D341Med (cell line): ENCODE measurements around the gene EMILIN2.
"Not testable (repeated sequence)": the region's sequence is repeated elsewhere in the genome, so short reads cannot be mapped to it uniquely, and the experiment has no call there.

Experiments
- DNase-seq: peaks from one replicate; pipeline ENCODE4 v3.0.0; 2012; ENCODE audit warnings: low spot score

The EMILIN2 gene

DNA sequence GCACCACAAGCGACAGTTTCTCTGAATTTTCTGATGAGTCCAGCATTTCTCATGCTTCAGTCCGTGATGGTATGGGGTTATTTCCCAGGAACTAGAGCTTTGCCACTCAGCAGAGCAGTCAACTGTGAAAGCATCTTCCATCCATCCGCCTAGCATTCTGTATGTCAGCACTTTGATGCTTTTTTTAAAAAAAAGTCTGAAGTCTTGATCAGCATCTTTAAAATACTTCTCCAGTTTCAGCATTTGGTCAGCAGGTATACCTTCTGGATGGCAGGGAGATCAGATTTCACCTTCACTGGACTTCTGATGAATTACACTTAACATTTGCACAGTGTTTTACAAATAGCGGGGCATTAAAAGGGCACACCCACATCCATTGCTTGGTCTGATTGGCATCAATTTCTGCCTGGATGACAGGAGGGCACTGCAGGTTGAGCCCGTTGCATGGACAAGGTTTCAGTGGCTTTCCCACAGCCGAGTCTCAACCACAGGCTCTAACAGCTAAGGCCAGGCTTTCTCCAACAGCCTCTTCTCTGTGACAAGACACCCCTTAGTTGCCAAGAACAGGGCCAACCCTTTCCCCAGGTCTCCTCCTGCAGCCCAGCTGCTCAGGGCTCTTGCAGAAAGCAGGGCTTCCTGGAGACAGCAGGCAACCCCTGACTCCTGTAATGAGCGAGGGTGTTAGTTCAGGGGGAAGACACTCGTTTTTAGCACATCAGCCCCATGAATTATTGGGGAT is 54.0 kb downstream of the EMILIN2 start:
- no peak for DNase-seq

DNA sequence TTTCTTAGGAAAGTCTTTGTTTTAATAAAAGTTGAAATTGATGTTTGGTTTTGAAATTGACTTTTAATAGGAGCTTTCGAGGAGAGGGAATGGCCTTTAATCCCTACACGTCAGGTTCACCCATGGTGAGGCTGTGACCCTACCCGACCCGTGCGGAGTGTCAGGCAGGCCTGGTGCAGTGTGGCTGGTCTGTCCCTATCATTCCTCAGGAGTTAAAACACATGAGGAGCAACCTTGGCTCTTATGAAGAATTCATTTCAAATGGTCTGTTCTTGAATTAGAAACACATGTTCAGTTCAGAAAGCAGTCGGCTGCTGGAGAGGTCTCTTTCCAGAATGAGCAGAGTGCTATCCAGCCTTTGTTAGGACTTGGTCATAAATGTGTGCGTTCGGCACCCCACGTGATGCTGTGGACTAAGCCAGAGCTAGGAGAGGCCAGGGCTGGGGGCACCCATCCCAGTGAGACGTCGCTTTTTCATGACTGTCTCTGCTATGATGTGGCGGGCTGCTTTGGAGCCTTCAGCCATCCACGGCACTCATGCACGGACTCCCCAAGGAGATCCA is 54.7 kb downstream of the EMILIN2 start:
- no peak for DNase-seq

DNA sequence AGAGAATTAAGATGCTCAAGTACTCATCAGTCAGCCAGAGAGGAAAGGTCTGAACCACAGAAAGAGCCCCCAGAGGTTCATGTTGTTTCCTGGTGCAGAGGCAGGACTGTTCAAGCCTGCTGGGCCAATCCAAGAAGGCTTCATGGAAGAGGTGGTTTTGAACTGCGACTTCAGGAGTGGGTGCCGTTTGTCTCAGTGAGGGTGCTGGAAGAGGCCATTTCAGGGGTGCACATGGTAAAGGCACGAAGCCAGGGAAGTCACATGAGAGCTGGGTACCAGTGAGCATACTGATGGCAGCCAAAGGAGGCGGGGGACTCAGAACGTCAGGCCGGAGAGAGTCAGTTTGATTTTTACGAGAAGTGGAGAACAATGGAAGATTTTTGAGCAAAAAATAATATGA is 55.5 kb downstream of the EMILIN2 start:
- no peak for DNase-seq

DNA sequence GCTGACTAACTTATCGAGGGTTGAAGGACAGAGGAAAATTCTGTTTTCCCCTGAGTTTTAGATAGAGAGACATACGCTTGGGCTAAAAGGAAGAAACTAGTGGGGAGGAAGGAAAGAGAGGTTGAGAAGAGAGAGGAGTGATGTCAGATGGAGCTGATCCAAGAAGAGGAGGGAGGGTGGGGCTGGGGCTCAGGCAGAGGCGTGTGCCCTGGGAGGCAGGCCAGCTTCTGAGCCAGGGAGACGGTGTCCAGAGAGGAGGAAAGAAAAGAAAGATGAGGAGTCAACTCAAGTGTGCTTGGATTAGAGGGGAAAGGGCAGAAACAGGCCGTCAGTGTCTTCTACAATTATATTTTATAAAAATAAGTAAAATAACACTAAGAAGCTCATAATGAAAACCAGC is 56.2 kb downstream of the EMILIN2 start:
- no peak for DNase-seq

DNA sequence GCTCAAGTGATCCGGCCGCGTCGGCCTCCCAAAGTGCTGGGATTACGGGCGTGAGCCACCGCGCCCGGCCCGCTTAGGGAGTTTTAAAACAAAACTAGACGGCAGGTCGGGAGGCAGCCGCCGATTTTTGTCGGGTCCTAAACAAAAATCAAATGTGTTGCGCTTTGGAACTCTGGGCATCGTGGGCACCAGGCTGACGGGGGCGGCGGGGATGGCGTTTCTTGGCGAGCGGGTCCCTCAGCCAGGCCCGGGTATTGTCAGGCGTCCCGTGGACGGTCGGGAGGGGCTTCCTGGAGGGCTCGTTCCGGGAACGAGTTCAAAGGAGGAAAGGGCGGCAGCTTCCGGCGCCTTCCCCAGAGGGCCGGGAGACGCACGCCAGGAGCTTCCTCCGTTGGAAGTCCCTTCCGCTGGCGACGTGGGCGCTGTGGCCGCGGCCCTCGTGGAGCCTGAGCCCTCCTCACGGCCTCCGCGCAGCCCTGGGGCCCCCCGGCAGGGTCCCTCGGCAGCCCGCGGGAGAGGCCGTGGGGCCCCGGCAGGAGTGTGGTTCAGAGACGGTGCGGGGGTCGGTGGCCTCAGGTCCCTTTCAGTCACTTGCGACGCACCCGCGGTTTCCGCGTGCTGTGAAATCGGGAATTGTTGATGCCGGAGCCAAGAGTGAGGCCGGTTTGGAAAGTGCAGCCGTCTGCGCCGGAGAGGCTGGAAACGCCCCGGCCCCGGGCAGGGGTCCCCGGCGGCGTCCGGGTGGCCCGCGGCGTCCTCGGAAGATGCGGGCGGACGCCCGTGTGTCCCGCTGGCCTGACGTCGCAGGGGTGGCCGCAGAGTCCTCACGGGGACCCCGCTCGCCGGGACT is 59.3 kb downstream of the EMILIN2 start:
- DNase-seq, result peak; percentile 73

DNA sequence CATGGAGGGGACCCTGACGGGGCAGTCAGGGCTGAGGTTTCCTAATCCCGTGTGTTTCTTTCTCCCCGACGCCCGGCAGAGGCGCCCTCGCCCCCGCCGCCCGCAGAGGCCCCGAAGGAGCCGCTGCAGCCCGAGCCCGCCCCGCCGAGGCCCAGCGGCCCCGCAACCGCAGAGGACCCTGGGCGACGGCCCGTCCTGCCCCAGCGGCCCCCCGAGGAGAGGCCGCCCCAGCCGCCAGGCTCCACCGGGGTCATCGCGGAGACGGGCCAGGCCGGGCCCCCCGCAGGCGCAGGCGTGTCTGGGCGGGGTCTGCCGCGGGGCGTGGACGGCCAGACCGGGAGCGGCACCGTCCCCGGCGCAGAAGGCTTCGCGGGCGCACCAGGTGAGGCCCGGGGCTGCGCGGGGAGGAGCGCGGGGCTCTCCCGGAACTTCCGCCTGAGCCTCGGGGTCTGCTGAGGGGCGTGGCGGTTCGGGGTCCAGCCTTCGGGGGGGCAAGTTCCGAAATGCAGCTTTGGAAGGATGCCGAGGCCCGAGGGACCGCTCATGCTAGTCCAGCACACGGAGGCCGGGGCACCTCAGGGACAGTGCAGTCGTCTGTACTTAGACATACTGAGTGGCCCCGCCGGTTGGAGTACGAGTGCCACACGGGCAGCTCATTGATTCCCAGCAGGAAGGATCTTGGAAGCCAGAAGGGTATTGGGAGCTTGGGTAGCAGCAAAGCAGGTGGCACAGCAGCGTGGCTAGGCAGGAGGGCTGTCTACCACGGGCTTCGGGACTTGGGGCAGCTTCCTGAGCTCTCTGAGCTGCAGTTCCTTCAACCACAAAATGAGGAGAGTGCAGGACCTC is 60.1 kb downstream of the EMILIN2 start:
- peak; percentile 90 for DNase-seq

DNA sequence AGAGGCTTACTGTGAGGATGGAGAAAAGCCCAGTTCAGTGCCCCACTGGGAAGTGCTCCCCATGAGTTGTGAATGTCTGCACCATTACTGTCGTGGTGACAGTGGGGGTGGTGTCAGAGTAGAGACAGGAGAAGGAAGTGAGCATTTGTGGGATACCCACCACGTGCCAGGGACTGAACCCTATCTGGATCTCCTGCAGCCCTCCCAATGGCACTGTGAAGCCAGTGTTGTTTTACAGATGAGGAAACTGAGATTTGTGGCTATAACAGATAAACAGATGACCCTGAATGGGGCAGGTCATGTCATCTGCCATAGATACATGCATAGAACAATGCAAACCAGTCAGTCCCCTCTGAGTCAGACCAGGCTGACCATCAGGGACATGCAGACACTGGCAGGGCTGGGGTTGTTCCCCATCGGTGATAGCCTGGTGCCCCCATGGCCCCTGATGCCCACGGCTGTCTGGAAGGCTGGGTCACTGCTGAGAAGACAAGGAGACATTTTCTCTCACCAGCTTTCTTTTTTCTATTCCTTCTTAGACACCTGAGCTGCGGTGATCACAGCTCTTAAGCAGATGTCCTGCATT is 60.8 kb downstream of the EMILIN2 start:
- no peak for DNase-seq

DNA sequence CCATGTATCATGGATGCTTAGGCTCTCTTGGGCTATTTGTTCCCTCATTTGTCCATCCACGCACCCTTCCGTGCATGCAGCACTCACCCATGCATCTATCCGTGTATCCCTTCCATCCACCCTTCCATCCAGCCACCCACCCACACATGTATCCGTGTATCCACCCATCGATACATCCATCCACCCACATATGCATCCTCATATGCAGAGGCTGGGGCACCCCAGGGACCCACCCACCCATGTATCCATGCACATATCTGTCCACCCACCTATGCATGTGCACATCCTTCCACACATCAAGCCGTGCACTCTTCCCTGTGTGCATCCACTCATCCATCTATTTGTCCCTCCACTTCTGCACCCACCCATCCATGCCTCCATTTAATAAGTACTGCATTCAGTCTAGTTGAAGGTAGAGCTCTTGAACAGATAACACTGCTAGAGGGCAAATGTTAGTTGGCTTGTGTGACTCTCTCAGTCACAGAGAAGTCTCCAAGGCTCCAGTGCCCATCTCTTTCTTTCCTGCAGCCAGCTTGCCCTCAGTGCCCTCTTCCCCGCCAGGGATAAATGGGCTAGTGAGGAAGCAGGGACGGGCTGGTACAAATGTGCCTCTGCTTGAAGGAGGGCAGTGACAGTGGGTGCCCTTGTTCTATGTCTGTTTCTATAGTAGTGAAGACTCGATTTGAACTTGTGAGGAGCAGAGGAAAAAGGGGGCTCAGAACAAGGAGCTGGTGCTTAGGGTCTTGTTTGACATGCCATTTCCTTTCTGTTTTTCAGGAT is 61.5 kb downstream of the EMILIN2 start:
- DNase-seq, result peak; percentile 26

DNA sequence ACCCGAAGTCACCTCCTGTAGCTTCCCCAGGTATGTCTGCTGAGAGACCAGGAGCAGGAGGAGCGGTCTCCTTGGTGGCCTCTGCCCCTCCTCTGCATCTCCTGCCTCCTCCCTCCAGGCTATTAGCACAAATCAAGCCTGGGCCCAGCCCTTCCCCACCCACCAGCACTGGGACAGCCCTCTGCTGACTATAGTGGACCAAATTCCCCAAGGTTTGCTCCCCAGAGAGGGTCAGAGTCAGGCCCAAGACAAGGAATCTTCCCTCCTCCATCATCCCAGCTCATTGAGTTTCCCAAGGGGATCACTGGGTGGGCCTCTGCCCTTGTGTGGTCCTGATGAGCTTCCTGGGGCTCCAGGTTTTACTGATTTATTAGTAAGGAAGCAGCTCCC is 62.1 kb downstream of the EMILIN2 start:
- DNase-seq, result peak; percentile 30

DNA sequence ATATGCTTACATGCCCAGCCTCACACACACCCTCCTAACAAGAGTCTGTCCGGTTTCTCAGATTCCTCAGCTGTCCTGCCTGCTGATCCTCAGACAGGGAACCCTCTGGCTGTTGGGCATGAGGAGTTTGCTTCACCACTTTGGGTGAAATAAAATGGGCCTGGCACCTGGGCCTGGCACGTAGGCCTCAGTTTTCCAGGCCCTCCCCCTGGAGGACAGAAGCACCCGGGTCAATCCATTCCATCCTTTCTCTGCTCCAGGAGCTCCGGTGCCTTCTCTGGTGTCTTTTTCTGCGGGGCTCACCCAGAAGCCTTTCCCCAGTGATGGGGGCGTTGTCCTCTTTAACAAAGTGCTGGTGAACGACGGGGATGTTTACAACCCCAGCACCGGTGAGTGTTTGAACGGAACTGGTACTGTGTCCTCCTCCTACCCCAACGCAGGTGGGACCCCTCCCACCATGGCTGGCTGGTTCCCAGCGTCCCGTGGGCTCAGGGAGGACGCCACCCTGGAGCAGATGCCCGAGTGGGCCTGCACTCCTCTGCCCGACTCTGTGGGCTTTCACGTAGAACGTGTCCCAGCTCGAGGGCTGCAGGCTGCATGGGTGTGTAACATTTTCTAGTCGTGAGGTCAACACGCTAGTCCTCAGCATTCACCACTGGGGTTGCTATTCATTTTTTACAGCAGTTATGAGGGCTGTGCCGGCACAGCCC is 62.8 kb downstream of the EMILIN2 start:
- peak; percentile 33 for DNase-seq

DNA sequence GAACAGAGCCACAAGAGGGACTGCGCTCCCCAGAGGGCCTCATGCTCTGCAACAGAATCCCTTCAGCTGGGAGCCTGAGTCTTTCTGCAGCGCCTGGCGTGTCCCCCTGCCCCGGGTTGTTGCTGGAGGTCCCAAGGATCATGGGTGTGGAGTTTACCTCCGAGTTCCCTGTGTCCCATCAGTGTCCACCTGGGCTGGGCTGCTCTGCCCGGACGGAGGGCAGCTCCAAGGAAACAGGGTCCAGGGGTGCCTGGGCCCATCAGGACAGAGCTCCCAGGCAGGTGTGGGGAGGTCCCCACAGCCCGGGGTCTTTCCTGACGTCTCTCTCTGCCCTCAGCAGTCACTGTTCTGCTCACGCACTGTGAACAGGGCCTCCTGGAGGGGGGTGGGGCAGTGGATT is 63.5 kb downstream of the EMILIN2 start:
- peak; percentile 35 for DNase-seq

DNA sequence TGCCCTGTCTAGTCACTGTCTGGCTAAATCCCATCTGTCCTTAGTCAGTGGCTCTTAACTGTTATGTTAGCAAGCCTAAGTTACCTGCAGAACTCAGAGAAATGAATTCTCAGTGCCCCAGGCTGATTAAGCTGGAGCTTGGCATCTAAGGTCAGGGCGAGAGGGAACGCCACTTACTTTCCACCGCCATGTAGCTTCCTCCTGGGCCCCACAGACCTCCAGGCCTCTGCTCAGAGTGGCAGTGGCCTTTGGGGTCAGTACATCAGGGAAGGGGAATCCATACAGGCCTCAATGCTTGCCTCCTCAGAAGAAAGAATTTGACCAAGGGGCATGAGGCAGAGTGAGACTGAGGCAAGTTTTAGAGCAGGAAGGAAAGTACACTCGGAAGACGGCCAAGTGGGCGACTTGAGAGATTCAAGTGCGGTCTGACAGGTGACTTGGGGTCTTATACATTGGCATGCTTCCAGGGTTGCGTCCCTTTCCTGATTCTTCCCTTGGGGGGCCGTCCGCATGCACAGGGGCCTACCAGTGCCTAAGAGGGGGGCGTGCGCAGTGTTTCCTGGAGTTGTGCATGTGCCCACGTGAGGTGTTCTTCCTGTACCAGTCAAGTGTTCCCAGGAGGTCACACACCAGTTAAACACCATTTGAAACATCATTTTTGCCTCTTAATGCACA is 64.1 kb downstream of the EMILIN2 start:
- no peak for DNase-seq

DNA sequence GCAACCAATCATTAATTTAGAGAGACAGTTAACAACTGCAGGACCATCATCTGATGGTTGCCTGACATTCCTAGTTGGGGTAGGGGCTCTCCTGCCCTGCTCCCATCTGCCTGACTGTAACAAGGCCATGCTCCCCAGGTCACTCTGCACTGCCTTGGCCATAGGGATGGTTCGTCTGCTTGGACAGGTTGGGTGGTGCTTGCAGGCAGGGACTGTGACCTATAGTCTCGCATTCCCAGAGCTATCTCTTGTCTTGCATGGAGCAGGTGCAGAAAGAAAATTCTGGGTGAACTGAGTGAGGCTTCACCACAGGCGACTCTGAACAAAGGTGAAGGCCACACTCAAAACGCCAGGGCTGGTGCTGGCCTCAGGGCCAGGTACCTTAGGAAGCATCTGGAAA is 64.7 kb downstream of the EMILIN2 start:
- DNase-seq, result peak; percentile 15

DNA sequence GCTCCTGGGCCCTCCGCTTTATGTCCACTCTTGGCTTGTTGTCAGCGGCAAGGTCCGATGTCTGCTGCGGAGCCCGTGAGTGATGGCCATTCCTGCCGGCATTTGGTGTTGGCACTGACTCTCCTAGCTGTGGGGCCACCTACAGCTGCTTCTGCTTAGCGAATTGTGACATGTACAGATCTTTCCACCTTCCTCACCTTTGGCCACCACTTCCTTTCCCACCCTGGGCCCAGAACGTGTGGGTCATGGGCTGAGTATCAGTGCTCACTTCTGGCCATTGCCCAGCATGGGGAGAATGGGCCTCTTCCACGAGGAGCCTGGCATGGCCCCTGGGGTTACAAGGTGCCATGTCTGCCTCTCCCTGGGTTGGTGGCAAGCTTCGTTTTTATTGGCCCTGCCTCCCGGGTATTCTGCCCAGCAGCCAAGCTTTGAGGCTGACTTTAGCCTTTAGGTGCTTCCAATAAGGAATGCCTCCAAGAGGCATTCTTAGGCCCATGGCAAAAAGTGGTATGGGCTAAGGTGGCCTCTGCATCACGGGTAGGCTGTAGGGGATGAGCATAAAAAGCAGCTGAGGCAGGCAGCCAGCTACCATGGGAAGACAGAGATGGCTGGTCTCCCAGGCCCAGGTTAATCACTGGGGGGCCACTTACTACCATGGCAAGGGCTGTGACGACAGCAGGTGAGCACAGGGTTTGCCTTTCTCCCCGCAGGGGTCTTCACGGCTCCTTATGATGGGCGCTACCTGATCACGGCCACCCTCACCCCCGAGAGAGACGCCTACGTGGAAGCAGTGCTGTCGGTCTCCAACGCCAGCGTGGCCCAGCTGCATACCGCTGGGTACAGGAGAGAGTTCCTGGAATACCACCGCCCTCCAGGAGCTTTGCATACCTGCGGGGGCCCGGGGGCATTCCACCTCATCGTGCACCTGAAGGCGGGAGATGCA is 65.8 kb downstream of the EMILIN2 start:
- DNase-seq, result peak; percentile 24

DNA sequence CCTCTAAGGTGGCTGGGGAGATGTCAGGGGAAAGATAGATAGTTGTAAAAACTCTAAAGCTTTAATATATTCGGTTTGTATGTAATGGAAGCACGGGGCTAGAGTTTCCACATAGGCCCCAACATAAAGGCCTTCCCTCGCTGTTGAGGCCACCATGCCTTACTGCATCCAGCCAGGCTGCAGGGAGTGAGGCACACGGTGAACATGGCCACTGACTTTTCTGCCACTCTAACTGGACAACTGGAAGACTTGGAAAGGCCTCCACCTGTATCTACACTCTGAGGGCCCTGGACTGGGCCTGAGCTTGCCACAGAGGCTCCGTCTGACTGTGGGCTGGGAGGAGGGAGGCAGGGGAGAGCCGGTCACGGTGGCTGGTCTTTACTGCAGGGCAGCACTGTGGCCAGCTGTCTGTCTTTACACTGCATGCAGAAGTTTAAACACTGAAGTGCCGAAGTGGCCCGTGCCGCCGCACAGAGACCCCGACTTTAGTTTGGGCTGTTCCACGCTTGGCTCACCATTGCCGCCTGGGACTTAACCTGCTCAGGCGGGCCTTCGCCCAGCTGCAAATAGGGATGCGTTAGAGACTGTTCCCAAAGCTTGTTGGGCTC is 66.7 kb downstream of the EMILIN2 start:
- peak; percentile 21 for DNase-seq

DNA sequence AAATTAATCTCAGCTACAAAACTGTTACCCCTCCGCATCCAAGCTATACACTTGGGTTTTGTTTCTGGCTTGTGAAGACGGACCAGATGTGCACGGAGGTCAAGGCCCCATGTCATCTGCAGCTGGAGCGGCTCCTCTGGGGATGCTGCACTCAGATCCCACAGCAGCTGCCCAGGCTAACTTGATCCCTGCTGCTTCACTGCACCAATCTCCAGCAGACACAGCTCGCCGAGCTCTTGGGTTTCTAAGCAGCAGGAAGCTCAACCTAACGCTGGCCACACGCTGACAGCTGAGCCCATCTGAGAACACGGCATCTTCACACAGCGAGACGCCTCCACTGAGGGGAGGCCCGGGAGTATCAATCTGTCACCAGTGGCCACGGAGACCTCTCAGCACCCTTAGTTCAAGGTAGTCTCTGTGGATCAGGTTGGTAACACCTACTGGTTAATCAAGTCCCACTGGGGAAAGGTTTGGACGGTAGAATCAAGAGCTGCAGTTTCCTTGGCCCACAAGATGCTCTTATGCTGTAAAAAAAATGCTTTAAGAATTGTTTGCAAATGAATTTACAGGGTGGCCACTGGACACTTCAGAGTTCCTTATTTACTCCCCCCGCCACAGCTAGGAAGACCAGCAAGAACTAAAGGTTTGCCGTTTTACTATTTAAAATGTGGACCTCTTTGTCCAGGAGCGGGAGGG is 67.5 kb downstream of the EMILIN2 start:
- DNase-seq, result peak; percentile 20

DNA sequence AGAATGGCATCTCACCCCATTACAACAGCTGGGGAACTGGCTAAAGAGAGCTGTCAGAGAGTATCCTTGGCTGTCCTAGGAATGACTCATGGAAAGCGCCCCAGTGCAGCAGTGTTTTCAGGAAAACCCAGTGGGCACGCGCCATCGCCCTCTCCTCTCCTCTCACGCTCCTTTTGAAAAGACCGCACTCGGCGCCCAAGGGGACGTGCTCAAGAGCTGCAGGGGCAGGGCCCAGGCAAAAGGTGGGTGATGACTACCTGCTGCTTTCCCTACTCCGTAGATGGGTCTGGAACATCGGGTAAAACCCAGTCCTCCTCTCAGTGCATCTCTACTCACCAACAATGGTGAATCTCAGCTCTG is 68.1 kb downstream of the EMILIN2 start:
- DNase-seq, result no peak

DNA sequence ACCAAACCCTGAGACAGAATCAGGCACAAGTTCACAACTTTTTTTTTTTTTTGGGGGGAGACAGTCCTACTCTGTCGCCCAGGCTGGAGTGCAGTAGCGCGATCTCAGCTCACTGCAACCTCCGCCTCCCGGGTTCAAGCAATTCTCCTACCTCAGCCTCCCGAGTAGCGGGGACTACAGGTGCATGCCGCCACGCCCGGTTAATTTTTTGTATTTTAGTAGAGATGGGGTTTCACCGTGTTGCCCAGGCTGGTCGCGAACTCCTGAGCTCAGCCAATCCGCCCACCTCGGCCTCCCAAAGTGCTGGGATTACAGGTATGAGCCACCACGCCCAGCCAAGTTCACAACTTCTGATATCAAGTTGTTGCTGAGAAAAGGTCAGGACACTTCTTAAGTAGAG is 68.7 kb downstream of the EMILIN2 start:
- not testable (repeated sequence) for DNase-seq
